Caco-2 (cell line): ENCODE measurements around the gene PLCG1. TPM values are rescaled to one million over a fixed set of nuclear protein-coding genes. Genes with fewer than 3 reads are reported as not detected.

Source experiments
- BruUV-seq: library from RNA; stranded (reverse); fragments of 400-500 nt; replicated peaks from 2 replicates; lab custom pipeline; 2021; lab: Mats Ljungman, UMichigan
- CTCF ChIA-PET: fragments of 300-600 bp; sonication (Branson Sonifier 250); formaldehyde crosslinking; loops from one replicate; lab custom pipeline; 2022; ENCODE audit warnings: antibody characterized with exemption; lab: Charles Lee
- POLR2A ChIA-PET: fragments of 300-600 bp; sonication (Branson Sonifier 250); formaldehyde crosslinking; loops from one replicate; lab custom pipeline; 2022; ENCODE audit warnings: antibody characterized with exemption; lab: Charles Lee
- DNase-seq, 2 experiments: peaks; one replicate each; pipeline versions ENCODE4 v3.0.0 to v3.0.0-alpha.2; 2020 to 2022
- H3K27me3 ChIP-seq: replicated peaks from 2 replicates; pipeline ENCODE4 v1.6.0; 2011; ENCODE audit warnings: low read length; ENCODE audit not compliant: control insufficient read depth, insufficient read depth
- H3K36me3 ChIP-seq: 2 replicates; pipeline ENCODE4 v1.5.1; 2011; ENCODE audit warnings: low read length; ENCODE audit not compliant: control insufficient read depth, insufficient read depth
- H3K4me1 ChIP-seq: fragments of 250-450 bp; sonication (Bioruptor Pico); 2 replicates; pipeline ENCODE4 v1.5.1; 2020; ENCODE audit warnings: mild to moderate bottlenecking
- H3K4me3 ChIP-seq: 2 replicates; pipeline ENCODE4 v1.5.1; 2011; ENCODE audit warnings: low read depth, mild to moderate bottlenecking, control low read depth, low read length
- H3K9me3 ChIP-seq: fragments of 250-450 bp; sonication (Bioruptor Pico); 2 replicates; pipeline ENCODE4 v1.5.1; 2020; ENCODE audit warnings: mild to moderate bottlenecking, moderate library complexity
- H3K27ac Mint-ChIP-seq: one replicate; pipeline ENCODE4 v1.8.0; 2022; ENCODE audit warnings: mixed read lengths; ENCODE audit not compliant: unreplicated experiment
- H3K27me3 Mint-ChIP-seq: one replicate; pipeline ENCODE4 v1.8.0; 2022; ENCODE audit warnings: mixed read lengths; ENCODE audit not compliant: insufficient read depth, unreplicated experiment
- H3K36me3 Mint-ChIP-seq: one replicate; pipeline ENCODE4 v1.8.0; 2022; ENCODE audit warnings: mild to moderate bottlenecking, mixed read lengths; ENCODE audit not compliant: insufficient read depth, unreplicated experiment
- H3K4me1 Mint-ChIP-seq: one replicate; pipeline ENCODE4 v1.8.0; 2022; ENCODE audit warnings: low read depth, mixed read lengths; ENCODE audit not compliant: unreplicated experiment
- H3K4me3 Mint-ChIP-seq: one replicate; pipeline ENCODE4 v1.8.0; 2022; ENCODE audit warnings: mild to moderate bottlenecking, moderate library complexity, mixed read lengths; ENCODE audit not compliant: unreplicated experiment
- H3K9me3 Mint-ChIP-seq: one replicate; pipeline ENCODE4 v1.8.0; 2022; ENCODE audit warnings: mixed read lengths; ENCODE audit not compliant: unreplicated experiment
- intact Hi-C: fragments of 100-400 bp; cut with micrococcal nuclease; formaldehyde crosslinking; loops from one replicate; pipeline ENCODE4 v1.10.0; 2022; ENCODE audit not compliant: unreplicated experiment
- total RNA-seq: library from RNA; stranded (reverse); gene quantifications from 2 replicates; pipeline ENCODE4 v1.2.3, GENCODE V29; 2022
- TF ChIP-seq, protein P1 (sequence below), 2 experiments: fragments of 200-600 bp in 1 of 2; IDR thresholded peaks; 1 replicate in 1 of 2; 2 replicates in 1 of 2; pipeline versions ENCODE4 v1.5.1 to v1.8.0; 2011 to 2022; ENCODE audit warnings: antibody characterized with exemption in 1 of 2, control low read depth in 1 of 2, inconsistent platforms in 1 of 2, low read depth in 1 of 2, low read length in 1 of 2, mild to moderate bottlenecking in 1 of 2, moderate library complexity in 1 of 2; ENCODE audit not compliant: insufficient read depth in 1 of 2, severe bottlenecking in 1 of 2, unreplicated experiment in 1 of 2

The PLCG1 gene
- total RNA-seq, 1 experiment from 2014 or later: 196 TPM

DNA sequence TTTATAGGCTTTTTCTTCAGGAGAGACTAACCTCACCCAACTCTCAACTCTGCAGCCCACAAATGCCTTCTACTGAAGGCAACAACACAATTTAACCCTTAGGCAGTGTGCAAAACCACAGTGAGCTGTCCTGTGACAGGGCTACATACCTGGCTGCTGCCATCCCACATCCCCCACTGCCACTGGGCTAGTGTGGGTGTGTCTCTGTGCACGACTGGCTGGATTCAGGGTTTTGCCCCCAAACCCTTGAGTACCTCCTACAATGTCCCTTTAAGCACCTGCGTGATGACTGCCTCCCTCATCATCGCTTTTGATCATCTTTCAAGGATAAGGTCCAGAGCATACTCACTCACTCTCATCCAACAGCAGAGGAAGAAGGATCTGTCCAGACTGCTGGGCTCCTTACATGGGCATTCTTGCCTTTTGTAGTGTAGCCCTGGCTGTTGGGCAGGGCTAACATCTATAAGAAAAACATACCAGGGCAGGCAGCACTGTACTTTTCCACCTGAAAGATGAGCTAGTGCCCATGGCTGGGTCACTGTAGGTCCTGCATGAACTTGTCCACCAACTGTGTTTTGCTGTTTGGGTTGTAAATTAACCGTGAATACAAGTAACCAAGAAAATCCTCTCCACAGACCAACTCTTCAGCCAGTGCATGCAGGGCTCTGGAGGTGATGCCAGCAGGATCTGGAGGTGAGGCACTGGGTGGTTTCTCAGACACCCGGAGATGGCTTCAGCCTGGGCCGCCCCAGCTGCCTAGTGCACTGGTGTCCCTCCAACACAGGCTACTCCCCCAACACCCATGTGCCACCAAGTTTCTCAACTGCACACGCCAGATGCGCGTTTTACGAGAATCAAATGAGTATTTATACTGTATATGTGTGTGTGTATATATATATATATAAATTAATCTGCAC lies 45.2 kb downstream of the PLCG1 start:
- Mint-ChIP-seq H3K27ac (no peak overlapping the region), H3K9me3 (no peaks in the 10 kb centered on the region), H3K4me1 (no peaks in the 10 kb centered on the region), H3K27me3 (no peaks in the 10 kb centered on the region), H3K4me3 (no peak overlapping the region), H3K36me3 (peaks cover 41% of the 10 kb centered on the region)
- TF ChIP-seq, protein P1, sequence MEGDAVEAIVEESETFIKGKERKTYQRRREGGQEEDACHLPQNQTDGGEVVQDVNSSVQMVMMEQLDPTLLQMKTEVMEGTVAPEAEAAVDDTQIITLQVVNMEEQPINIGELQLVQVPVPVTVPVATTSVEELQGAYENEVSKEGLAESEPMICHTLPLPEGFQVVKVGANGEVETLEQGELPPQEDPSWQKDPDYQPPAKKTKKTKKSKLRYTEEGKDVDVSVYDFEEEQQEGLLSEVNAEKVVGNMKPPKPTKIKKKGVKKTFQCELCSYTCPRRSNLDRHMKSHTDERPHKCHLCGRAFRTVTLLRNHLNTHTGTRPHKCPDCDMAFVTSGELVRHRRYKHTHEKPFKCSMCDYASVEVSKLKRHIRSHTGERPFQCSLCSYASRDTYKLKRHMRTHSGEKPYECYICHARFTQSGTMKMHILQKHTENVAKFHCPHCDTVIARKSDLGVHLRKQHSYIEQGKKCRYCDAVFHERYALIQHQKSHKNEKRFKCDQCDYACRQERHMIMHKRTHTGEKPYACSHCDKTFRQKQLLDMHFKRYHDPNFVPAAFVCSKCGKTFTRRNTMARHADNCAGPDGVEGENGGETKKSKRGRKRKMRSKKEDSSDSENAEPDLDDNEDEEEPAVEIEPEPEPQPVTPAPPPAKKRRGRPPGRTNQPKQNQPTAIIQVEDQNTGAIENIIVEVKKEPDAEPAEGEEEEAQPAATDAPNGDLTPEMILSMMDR (IDR thresholded peaks at IDR 0.05; ENCODE audit: insufficient read depth in 1 of 2, low read depth in 1 of 2, low read length in 1 of 2, severe bottlenecking in 1 of 2, unreplicated experiment in 1 of 2): no peak
- no peak overlapping the region for H3K4me3 ChIP-seq
- CTCF ChIA-PET: interaction anchor here (1.4 to 1.9 kb wide), 2 partner anchors 10 to 158 kb away, joined by 3 to 6 read pairs; partner anchors contain the start of gene LPIN3
- no peaks in the 10 kb centered on the region for H3K9me3 ChIP-seq
- no peaks in the 10 kb centered on the region for H3K36me3 ChIP-seq
- no peak for DNase-seq
- H3K4me1 ChIP-seq: no peaks in the 10 kb centered on the region
- H3K27me3 ChIP-seq: no peaks in the 10 kb centered on the region
- POLR2A ChIA-PET: no interaction called here
- BruUV-seq: no TSS peak
- intact Hi-C loops: no loop called here

DNA sequence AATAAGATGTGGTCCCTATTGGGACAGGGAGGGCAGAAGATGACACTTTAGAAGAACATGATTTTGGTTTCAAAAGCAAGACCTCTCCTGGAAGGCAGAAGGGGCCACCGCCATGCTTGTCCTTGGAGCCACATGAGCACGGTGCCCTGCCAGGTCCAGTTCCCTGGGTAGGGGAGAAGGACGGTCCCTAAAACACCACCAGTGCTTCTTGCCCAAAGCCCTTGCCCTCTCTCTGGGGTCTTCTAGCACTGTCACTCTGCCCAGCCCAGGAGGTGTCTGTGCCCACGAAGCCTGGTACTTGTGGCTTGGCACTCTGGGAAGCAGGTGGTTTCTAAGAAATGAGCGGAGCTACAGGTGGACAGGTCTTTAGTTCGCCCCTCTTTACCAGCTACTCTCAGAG lies 46.0 kb downstream of the PLCG1 start:
- Mint-ChIP-seq H3K9me3 (no peaks in the 10 kb centered on the region), H3K4me3 (no peak overlapping the region), H3K4me1 (no peaks in the 10 kb centered on the region), H3K27ac (no peak overlapping the region), H3K27me3 (no peaks in the 10 kb centered on the region), H3K36me3 (peaks cover 32% of the 10 kb centered on the region)
- Histone ChIP-seq H3K27me3 (no peaks in the 10 kb centered on the region), H3K9me3 (no peaks in the 10 kb centered on the region), H3K4me1 (no peaks in the 10 kb centered on the region), H3K36me3 (no peaks in the 10 kb centered on the region), H3K4me3 (no peak overlapping the region)
- POLR2A ChIA-PET: no interaction called here
- BruUV-seq: no TSS peak
- no peak for DNase-seq
- CTCF ChIA-PET: no interaction called here
- TF ChIP-seq, protein P1 (IDR thresholded peaks at IDR 0.05; ENCODE audit: insufficient read depth in 1 of 2, low read depth in 1 of 2, low read length in 1 of 2, severe bottlenecking in 1 of 2, unreplicated experiment in 1 of 2): no peak
- intact Hi-C loops: no loop called here

DNA sequence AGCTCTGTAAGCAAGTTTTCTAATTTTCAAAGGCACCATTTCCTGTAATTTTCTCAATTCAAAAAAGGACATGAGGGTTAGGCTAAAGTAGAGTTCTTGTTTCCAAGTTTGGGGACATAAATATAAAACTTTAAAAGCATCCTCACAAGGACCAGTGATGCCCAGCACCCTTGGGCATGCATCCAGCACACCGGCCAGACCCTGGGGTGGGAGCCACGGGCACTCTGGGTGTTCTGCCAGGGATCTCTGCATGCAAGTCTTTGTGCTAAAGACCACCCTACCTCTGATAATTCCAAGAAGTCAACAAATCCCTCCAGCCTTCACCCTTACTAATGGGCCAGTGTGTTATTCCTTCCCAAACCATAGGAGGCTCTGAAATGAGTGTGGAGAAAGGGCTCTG lies 46.5 kb downstream of the PLCG1 start:
- Histone ChIP-seq H3K36me3 (no peaks in the 10 kb centered on the region), H3K4me1 (no peaks in the 10 kb centered on the region), H3K4me3 (no peak overlapping the region), H3K9me3 (no peaks in the 10 kb centered on the region), H3K27me3 (no peaks in the 10 kb centered on the region)
- CTCF ChIA-PET: no interaction called here
- Mint-ChIP-seq H3K27ac (no peak overlapping the region), H3K9me3 (peaks cover under 1% of the 10 kb centered on the region), H3K27me3 (no peaks in the 10 kb centered on the region), H3K4me1 (no peaks in the 10 kb centered on the region), H3K36me3 (peaks cover 28% of the 10 kb centered on the region), H3K4me3 (no peak overlapping the region)
- no TSS peak for BruUV-seq
- TF ChIP-seq, protein P1 (IDR thresholded peaks at IDR 0.05; ENCODE audit: insufficient read depth in 1 of 2, low read depth in 1 of 2, low read length in 1 of 2, severe bottlenecking in 1 of 2, unreplicated experiment in 1 of 2): no peak
- POLR2A ChIA-PET: no interaction called here
- no peak for DNase-seq
- intact Hi-C loops: no loop called here
